ENCODE measurements around the gene CHRM1.

DNA sequence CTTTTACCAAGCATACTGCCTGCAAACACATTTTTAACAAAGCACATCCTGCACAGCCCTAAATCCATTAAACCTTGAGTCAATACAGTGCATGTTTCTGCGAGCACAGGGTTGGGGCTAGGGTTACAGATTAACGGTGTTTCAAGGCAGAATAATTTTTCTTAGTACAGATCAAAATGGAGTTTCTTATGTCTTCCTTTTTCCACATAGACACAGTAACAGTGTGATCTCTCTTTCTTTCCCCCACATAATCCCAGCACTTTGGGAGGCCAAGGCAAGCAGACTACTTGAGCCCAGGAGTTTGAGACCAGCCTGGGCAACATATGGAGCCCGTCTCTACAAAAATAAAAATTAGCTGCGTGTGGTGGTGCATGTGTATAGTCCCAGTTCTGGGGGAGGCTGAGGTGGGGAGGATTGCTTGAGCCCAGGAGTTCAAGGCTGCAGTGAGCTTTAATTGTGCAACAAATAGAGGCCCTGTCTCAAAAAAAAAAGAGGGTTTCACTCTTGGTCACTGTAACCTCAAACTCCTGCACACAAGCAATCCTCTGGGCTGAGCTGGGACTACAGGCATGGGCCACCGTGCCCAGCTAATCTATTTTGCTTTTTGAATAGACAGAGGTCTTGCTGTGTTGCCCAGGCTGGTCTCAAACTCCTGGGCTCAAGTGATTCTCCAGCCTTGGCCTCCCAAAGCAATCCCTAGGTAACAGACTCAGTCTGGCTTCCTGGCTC, 60.2 kb downstream of the CHRM1 start:
- TF ChIP-seq, protein P1, sequence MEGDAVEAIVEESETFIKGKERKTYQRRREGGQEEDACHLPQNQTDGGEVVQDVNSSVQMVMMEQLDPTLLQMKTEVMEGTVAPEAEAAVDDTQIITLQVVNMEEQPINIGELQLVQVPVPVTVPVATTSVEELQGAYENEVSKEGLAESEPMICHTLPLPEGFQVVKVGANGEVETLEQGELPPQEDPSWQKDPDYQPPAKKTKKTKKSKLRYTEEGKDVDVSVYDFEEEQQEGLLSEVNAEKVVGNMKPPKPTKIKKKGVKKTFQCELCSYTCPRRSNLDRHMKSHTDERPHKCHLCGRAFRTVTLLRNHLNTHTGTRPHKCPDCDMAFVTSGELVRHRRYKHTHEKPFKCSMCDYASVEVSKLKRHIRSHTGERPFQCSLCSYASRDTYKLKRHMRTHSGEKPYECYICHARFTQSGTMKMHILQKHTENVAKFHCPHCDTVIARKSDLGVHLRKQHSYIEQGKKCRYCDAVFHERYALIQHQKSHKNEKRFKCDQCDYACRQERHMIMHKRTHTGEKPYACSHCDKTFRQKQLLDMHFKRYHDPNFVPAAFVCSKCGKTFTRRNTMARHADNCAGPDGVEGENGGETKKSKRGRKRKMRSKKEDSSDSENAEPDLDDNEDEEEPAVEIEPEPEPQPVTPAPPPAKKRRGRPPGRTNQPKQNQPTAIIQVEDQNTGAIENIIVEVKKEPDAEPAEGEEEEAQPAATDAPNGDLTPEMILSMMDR (conservative IDR thresholded peaks at IDR 0.05; ENCODE audit: low read length): no peak
- no peak for TF ChIP-seq EZH2phosphoT487 (IDR thresholded peaks at IDR 0.05; ENCODE audit: borderline replicate concordance, low read depth, low read length)
